Activated gamma-delta T cell treated with Interleukin-2 at 50 U/mL for 16 hours (primary cell): ENCODE measurements around the gene PRKCZ.

ENCODE experiments used
- DNase-seq: peaks from one replicate; pipeline ENCODE4 v3.0.0-alpha.2; 2020

The PRKCZ gene

GRCh38 chr1:2163205-2163604 is 113.0 kb downstream of the PRKCZ start:
- DNase-seq, result no peak

- DNase-seq, result no peak
These were observed 115.4 kb downstream of the PRKCZ start for GRCh38 chr1:2165646-2166045.

GRCh38 chr1:2166254-2166653 is 116.0 kb downstream of the PRKCZ start:
- DNase-seq, result no peak

- no peak for DNase-seq
These were observed 116.5 kb downstream of the PRKCZ start for GRCh38 chr1:2166695-2167094.

- no peak for DNase-seq
These were observed 117.9 kb downstream of the PRKCZ start for GRCh38 chr1:2168090-2168489.

- DNase-seq, result no peak
These were observed 118.3 kb downstream of the PRKCZ start for GRCh38 chr1:2168535-2168934.

- DNase-seq, result no peak
These were observed 119.1 kb downstream of the PRKCZ start for GRCh38 chr1:2169200-2169836.

GRCh38 chr1:2170211-2170610 is 120.0 kb downstream of the PRKCZ start:
- no peak for DNase-seq

GRCh38 chr1:2172012-2172411 is 121.8 kb downstream of the PRKCZ start:
- DNase-seq, result no peak

GRCh38 chr1:2172551-2173146 is 122.4 kb downstream of the PRKCZ start:
- DNase-seq, result no peak

GRCh38 chr1:2173546-2174347 is 123.5 kb downstream of the PRKCZ start:
- no peak for DNase-seq

GRCh38 chr1:2174348-2175054 is 124.3 kb downstream of the PRKCZ start:
- no peak for DNase-seq

GRCh38 chr1:2175055-2175414 is 124.8 kb downstream of the PRKCZ start:
- no peak for DNase-seq

GRCh38 chr1:2175681-2176454 is 125.7 kb downstream of the PRKCZ start:
- DNase-seq, result no peak

- no peak for DNase-seq
These were observed 126.4 kb downstream of the PRKCZ start for GRCh38 chr1:2176615-2177014.

- DNase-seq, result no peak
These were observed 127.3 kb downstream of the PRKCZ start for GRCh38 chr1:2177541-2177940.

- no peak for DNase-seq
These were observed 127.8 kb downstream of the PRKCZ start for GRCh38 chr1:2177946-2178538.

GRCh38 chr1:2178875-2179274 is 128.7 kb downstream of the PRKCZ start:
- DNase-seq, result no peak

- DNase-seq, result no peak
These were observed 129.2 kb downstream of the PRKCZ start for GRCh38 chr1:2179283-2180013.

- no peak for DNase-seq
These were observed 130.4 kb downstream of the PRKCZ start for GRCh38 chr1:2180297-2181245.
